OCI-LY1 (cell line): ENCODE data around the gene CMTR1.

ENCODE experiments used
- H2AFZ ChIP-seq: fragments of 200-600 bp; sonication (generic), shearing (Covaris generic); 2 replicates; pipeline ENCODE4 v1.6.0; 2014; ENCODE audit warnings: antibody characterized with exemption, mild to moderate bottlenecking, low read length
- H3F3A ChIP-seq: fragments of 200-600 bp; sonication (generic), shearing (Covaris generic); 2 replicates; pipeline ENCODE4 v1.6.0; 2014; ENCODE audit warnings: mild to moderate bottlenecking, antibody characterized with exemption, low read length, moderate library complexity; ENCODE audit not compliant: insufficient read depth
- H3K27ac ChIP-seq: fragments of 200-600 bp; sonication (generic); 2 replicates; pipeline ENCODE4 v1.5.1; 2014; ENCODE audit warnings: low read length, mixed run types, mild to moderate bottlenecking, low read depth; ENCODE audit not compliant: poor library complexity, severe bottlenecking
- H3K27me3 ChIP-seq: fragments of 200-600 bp; sonication (generic); 2 replicates; pipeline ENCODE4 v1.6.0; 2014; ENCODE audit warnings: antibody characterized with exemption, mild to moderate bottlenecking, low read length, moderate library complexity; ENCODE audit not compliant: insufficient read depth
- H3K36me3 ChIP-seq: fragments of 200-600 bp; sonication (generic); 2 replicates; pipeline ENCODE4 v1.6.1; 2014; ENCODE audit warnings: mild to moderate bottlenecking, antibody characterized with exemption, low read length, moderate library complexity, mixed read lengths; ENCODE audit not compliant: insufficient read depth
- H3K4me1 ChIP-seq: fragments of 200-600 bp; sonication (generic); 2 replicates; pipeline ENCODE4 v1.5.1; 2014; ENCODE audit warnings: mild to moderate bottlenecking, low read length, moderate library complexity; ENCODE audit not compliant: insufficient read depth, severe bottlenecking
- H3K4me2 ChIP-seq: fragments of 200-600 bp; sonication (generic), shearing (Covaris generic); 2 replicates; pipeline ENCODE4 v1.6.1; 2014; ENCODE audit warnings: low read length
- H3K4me3 ChIP-seq: fragments of 200-600 bp; sonication (generic); 2 replicates; pipeline ENCODE4 v1.5.1; 2014; ENCODE audit warnings: low read length, low read depth, mild to moderate bottlenecking, mixed read lengths; ENCODE audit not compliant: poor library complexity, severe bottlenecking
- H3K79me2 ChIP-seq: fragments of 200-600 bp; shearing (Covaris generic); 2 replicates; pipeline ENCODE4 v1.6.1; 2016; ENCODE audit warnings: mixed run types, low read length, mixed read lengths; ENCODE audit not compliant: insufficient read depth
- H3K9ac ChIP-seq: fragments of 200-600 bp; sonication (generic), shearing (Covaris generic); 2 replicates; pipeline ENCODE4 v1.6.1; 2014; ENCODE audit warnings: mild to moderate bottlenecking, low read length, mixed read lengths
- H3K9me2 ChIP-seq: fragments of 200-600 bp; sonication (generic), shearing (Covaris generic); 2 replicates; pipeline ENCODE4 v1.6.1; 2014; ENCODE audit warnings: low read depth, mild to moderate bottlenecking, low read length, mixed read lengths
- H3K9me3 ChIP-seq: fragments of 200-600 bp; shearing (Covaris generic); 2 replicates; pipeline ENCODE4 v1.6.1; 2014; ENCODE audit warnings: low read length, mixed read lengths
- H4K20me1 ChIP-seq: fragments of 200-600 bp; sonication (generic), shearing (Covaris generic); 2 replicates; pipeline ENCODE4 v1.6.0; 2016; ENCODE audit warnings: mild to moderate bottlenecking, low read length; ENCODE audit not compliant: insufficient read depth
- EZH2 ChIP-seq: fragments of 200-600 bp; sonication (generic), shearing (Covaris generic); IDR thresholded peaks from 2 replicates; pipeline ENCODE4 v1.8.0; 2017; ENCODE audit warnings: borderline replicate concordance, mixed run types, mild to moderate bottlenecking, antibody characterized with exemption, low read length, moderate library complexity, mixed read lengths
- TF ChIP-seq, protein P1 (sequence below): fragments of 200-600 bp; sonication (generic), shearing (Covaris generic); IDR thresholded peaks from 2 replicates; pipeline ENCODE4 v1.5.1; 2017; ENCODE audit warnings: mild to moderate bottlenecking, antibody characterized with exemption, low read length, moderate library complexity, mixed read lengths

CMTR1 gene

DNA sequence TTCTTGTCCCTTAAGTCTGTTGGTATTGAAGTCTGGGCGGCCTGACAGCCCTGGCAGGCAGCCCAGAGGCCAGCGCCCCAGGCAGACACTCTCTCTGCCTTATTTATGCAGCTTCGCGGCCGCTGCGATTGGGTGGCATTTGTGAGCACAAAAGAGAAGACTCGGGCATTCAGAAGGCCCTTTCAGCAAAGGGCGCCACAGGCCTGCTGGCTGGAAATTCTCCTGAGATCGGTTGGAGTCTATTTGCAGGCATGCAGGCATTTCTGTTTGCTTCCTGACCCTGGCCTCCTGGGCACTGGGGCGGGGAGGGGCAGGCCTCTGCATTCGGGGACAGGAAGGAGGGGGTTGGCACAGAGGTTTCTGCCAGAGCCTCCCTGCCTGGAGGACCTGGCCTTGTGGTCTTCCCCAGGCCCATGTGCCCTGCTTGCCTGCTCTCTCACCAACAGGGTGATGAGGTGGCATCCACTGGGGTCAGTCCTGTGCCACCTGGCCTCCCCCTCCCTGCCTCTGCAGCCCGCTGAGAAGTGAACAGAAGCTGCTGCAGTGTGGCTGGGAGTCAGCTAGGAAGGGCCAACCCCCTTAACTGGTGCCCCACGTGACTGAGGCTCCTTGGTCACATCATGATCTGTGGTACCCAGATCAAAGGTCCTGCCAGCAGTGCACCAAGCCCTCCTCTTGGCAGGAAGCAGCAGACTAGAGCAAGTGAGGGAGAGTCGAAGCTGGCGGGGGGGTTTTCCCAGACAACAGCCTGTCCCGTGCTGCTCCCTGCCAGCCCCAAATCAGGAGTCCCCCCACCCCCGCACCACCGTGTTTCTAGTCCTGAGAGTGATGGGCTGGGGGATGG lies 83.3 kb downstream of the CMTR1 start:
- no peak overlapping the region for H3K27ac ChIP-seq
- H3K9me2 ChIP-seq = no peaks in the 10 kb centered on the region
- TF ChIP-seq, protein P1, sequence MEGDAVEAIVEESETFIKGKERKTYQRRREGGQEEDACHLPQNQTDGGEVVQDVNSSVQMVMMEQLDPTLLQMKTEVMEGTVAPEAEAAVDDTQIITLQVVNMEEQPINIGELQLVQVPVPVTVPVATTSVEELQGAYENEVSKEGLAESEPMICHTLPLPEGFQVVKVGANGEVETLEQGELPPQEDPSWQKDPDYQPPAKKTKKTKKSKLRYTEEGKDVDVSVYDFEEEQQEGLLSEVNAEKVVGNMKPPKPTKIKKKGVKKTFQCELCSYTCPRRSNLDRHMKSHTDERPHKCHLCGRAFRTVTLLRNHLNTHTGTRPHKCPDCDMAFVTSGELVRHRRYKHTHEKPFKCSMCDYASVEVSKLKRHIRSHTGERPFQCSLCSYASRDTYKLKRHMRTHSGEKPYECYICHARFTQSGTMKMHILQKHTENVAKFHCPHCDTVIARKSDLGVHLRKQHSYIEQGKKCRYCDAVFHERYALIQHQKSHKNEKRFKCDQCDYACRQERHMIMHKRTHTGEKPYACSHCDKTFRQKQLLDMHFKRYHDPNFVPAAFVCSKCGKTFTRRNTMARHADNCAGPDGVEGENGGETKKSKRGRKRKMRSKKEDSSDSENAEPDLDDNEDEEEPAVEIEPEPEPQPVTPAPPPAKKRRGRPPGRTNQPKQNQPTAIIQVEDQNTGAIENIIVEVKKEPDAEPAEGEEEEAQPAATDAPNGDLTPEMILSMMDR = no peak
- TF ChIP-seq EZH2 = no peak
- no peaks in the 10 kb centered on the region for H4K20me1 ChIP-seq
- H3K79me2 ChIP-seq = no peaks in the 10 kb centered on the region
- no peak overlapping the region for H2AFZ ChIP-seq
- H3K36me3 ChIP-seq = no peaks in the 10 kb centered on the region
- H3F3A ChIP-seq = no peaks in the 10 kb centered on the region
- H3K9me3 ChIP-seq = no peaks in the 10 kb centered on the region
- no peaks in the 10 kb centered on the region for H3K4me1 ChIP-seq
- no peak overlapping the region for H3K4me3 ChIP-seq
- H3K9ac ChIP-seq = no peak overlapping the region
- peaks cover 10% of the 10 kb centered on the region; the same call in 1 of the 2 replicates for H3K27me3 ChIP-seq
- no peak overlapping the region for H3K4me2 ChIP-seq

DNA sequence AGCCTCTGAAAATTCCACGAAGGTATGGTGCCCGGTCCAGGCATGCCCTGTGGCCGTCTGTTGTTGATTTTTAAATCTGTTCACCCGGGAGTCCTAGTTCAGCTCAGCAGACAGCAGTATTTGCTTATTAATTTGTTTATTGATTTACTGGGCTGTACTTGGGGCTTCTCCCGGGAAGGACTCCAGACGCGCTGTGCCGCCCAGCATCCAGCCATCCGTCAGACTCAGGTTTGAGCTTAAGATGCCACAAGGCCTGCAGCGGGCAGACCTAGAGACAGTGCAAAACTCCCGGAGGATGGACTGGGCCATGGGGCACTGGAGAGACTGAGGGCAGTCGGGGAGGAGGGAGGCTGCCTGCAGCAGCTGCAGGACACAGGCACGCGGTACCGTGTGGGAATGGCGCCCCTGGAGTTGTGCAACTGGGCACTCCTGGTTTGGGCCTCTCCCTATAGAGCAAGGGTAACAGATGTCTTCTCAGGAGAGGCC lies 83.9 kb downstream of the CMTR1 start:
- no peaks in the 10 kb centered on the region for H3K36me3 ChIP-seq
- no peak overlapping the region for H3K27ac ChIP-seq
- no peak overlapping the region for H3K4me3 ChIP-seq
- H2AFZ ChIP-seq = no peak overlapping the region
- no peaks in the 10 kb centered on the region for H4K20me1 ChIP-seq
- peaks cover 6% of the 10 kb centered on the region; the same call in 1 of the 2 replicates for H3K27me3 ChIP-seq
- no peaks in the 10 kb centered on the region for H3K79me2 ChIP-seq
- no peaks in the 10 kb centered on the region for H3K9me3 ChIP-seq
- no peaks in the 10 kb centered on the region for H3K4me1 ChIP-seq
- H3F3A ChIP-seq = no peaks in the 10 kb centered on the region
- H3K9ac ChIP-seq = no peak overlapping the region
- no peak for TF ChIP-seq EZH2
- TF ChIP-seq, protein P1 = no peak
- no peaks in the 10 kb centered on the region for H3K9me2 ChIP-seq
- no peak overlapping the region for H3K4me2 ChIP-seq

DNA sequence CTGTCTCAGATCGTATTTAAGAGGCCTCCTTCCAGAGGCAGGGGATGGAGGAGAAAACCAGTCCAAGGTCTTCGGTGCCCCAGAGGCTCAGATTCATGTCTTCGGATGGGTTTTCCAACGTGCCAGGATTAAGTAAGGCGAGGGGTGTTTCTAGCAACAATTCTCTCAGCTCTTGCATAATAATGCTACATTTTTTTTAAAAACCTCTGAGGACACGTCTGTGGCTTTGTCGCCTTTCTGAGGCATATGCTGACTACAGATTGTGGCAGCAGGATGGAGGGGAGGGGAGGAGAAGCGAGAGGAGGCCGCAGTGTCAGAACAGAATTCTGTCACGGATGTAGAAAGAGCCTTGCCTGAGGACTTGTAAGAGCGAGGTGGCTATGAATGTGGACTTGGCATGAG lies 84.4 kb downstream of the CMTR1 start:
- peaks cover 6% of the 10 kb centered on the region; the same call in 1 of the 2 replicates for H3K27me3 ChIP-seq
- no peak overlapping the region for H3K9ac ChIP-seq
- no peak overlapping the region for H2AFZ ChIP-seq
- H3K4me2 ChIP-seq = no peak overlapping the region
- H3K4me3 ChIP-seq = no peak overlapping the region
- H3K79me2 ChIP-seq = no peaks in the 10 kb centered on the region
- no peaks in the 10 kb centered on the region for H3F3A ChIP-seq
- H4K20me1 ChIP-seq = no peaks in the 10 kb centered on the region
- no peak overlapping the region for H3K27ac ChIP-seq
- no peaks in the 10 kb centered on the region for H3K9me2 ChIP-seq
- no peaks in the 10 kb centered on the region for H3K4me1 ChIP-seq
- no peak for TF ChIP-seq EZH2
- TF ChIP-seq, protein P1 = no peak
- H3K9me3 ChIP-seq = no peaks in the 10 kb centered on the region
- no peaks in the 10 kb centered on the region for H3K36me3 ChIP-seq
